ENCODE results near the gene SHE.

Gene SHE

GRCh38 chr1:154479764-154480421 lies 22.3 kb downstream of the SHE start:
- DNase-seq (ENCODE audit: low read depth): peak; percentile 76

GRCh38 chr1:154478639-154479038 lies 23.6 kb downstream of the SHE start:
- DNase-seq (ENCODE audit: low read depth): no peak

GRCh38 chr1:154478013-154478412 lies 24.2 kb downstream of the SHE start:
- DNase-seq (ENCODE audit: low read depth): no peak

- DNase-seq (ENCODE audit: low read depth): no peak
Measured at GRCh38 chr1:154476791-154477190, 25.4 kb downstream of the SHE start.

DNA sequence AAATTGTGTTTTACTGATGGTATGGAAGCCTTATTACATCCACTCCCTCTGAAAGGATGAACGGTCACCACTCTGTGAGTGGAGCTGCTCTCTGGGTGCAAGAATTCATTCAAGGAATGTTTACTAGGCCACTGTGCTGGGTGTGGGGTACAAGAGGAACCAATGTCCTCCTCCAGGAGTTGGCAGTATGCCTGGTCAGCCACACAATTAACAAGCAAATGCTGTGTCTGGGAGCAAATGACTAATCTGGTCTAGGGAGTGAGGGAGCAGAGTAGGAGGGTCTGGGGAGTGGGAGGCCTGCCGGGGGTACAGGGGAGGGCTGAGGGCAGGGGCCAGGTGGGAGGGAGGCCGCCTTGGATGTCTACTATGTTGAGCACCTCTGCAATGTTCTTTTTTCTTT lies 27.4 kb downstream of the SHE start:
- peak; percentile 40 for DNase-seq (ENCODE audit: low read depth)

- DNase-seq (ENCODE audit: low read depth): no peak
Measured at GRCh38 chr1:154471304-154471703, 30.9 kb downstream of the SHE start.

DNA sequence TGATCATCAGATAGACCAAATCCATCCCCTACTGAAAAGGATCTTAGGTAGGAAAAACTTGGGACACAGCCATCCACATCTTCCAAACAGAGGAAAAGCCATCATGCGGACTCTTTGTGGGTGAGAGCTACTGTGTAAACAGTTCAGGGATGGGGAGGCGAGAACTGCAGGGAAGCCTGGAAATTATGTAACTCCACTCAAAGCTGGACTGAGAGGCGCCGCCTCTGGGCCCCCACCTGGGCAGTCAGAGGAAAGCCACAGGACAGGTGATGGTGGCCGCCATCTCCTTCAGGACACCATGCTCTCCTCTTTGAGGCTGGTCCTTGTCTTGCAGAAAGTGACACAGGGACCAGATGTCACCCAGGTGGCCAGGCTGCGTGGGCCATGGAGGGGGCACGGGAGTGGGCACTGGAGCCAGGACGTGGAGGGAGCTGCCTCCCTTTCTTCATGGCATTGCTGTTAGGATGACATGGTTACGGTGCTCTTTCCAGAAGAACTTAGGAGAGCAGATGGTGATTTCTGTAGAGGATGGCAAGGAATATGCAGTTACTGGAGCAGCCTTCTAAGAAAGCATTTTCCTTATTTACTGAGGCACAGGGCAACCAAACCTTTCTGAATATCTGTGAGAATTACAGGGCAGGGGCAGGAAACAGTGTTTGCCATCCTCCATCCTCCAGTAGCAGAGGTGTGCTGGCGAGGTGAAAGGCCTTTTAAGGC lies 32.2 kb downstream of the SHE start:
- no peak for DNase-seq (ENCODE audit: low read depth)

DNA sequence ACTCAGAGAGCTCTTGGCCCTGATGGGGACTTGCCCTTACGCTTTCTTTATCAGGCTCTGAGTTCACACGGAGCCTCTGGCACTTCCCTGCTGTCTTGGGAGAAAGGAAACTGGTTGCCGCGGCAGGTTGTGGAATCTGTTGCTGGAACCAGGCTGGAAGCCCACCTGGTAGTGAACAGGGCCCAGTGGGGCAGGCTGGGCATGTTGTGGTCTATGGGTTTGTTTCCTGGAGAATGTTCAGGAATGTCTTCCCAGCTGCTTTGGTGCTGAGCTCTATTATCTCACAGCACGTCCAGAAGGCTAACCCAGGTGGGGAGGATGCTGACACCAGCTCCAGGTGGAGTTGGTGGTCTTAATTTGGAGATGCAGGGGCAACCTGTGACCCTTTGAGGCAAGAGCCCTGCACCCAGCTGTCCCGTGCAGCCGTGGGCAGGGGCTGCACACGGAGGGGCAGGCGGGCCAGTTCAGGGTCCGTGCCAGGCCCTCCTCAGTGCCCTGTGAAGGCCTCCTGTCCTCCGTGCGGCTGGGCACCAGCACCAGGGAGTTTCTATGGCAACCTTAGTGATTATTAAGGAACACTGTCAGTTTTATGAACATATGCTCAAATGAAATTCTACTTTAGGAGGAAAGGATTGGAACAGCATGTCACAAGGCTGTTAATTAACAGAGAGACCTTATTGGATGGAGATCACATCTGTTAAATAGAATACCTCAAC lies 33.5 kb downstream of the SHE start:
- no peak for DNase-seq (ENCODE audit: low read depth)

- DNase-seq (ENCODE audit: low read depth): no peak
Measured at GRCh38 chr1:154467434-154468102, 34.6 kb downstream of the SHE start.

DNA sequence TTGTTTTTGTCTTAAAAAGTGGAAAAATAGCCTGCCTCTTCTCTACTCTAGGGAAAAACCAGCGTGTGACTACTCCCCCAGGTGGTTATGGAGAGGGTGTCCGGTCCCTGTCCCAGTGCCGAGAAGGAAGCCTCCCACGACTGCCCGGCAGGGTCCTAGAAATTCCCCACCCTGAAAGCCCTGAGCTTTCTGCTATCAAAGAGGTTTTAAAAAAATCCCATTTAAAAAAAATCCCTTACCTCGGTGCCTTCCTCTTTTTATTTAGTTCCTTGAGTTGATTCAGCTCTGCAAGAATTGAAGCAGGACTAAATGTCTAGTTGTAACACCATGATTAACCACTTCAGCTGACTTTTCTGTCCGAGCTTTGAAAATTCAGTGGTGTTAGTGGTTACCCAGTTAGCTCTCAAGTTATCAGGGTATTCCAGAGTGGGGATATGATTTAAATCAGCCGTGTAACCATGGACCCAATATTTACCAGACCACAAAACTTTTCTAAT lies 35.2 kb downstream of the SHE start:
- DNase-seq (ENCODE audit: low read depth): no peak

GRCh38 chr1:154466206-154466605 lies 36.0 kb downstream of the SHE start:
- DNase-seq (ENCODE audit: low read depth): no peak

- no peak for DNase-seq (ENCODE audit: low read depth)
Measured at GRCh38 chr1:154465621-154466195, 36.5 kb downstream of the SHE start.

DNA sequence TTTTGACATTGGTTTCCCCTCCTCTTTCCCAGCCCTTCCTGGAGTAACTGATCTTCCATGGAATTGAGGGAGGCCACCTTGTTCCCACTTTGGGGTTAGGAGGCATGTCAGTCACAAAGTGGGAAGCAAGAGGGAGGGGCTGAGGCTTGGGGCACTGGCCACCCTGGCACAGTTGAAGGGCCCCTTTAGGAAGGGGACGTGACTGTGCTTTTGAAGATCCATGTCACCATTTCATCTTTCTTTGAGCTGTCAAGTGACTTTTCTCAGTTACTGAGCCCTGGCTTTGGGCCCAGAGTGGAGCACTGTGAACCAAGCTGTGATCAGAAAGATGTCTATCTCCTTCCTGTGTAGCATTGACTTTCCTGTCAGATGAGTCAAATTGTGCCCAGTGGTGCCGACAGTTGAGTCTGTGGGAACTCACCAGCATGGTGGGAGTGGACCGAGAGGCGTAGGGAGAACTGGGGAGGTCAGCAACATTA lies 38.7 kb downstream of the SHE start:
- DNase-seq (ENCODE audit: low read depth): no peak

GRCh38 chr1:154460695-154461260 lies 41.4 kb downstream of the SHE start:
- no peak for DNase-seq (ENCODE audit: low read depth)

GRCh38 chr1:154459080-154459479 lies 43.1 kb downstream of the SHE start:
- DNase-seq (ENCODE audit: low read depth): no peak

DNA sequence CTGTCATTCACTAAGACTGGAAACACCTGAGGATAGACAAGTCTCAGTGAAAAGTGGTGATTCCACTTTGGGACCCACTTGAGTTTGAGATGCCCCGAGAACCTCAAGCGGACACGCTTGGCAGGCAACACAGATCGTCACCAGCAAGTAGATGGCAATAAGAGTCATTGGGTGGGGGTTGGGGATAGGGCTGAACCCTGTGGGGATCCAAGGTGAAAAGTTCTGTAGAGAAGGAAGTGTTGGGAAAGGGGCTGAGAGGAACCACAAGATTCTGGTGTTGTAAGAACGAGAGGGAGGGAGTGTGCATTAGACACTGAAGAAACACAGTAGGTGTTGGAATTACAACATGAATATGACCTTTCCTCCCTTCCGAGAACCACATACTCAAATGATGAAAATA lies 45.6 kb downstream of the SHE start:
- no peak for DNase-seq (ENCODE audit: low read depth)

- DNase-seq (ENCODE audit: low read depth): no peak
Measured at GRCh38 chr1:154454386-154455120, 47.7 kb downstream of the SHE start.

DNA sequence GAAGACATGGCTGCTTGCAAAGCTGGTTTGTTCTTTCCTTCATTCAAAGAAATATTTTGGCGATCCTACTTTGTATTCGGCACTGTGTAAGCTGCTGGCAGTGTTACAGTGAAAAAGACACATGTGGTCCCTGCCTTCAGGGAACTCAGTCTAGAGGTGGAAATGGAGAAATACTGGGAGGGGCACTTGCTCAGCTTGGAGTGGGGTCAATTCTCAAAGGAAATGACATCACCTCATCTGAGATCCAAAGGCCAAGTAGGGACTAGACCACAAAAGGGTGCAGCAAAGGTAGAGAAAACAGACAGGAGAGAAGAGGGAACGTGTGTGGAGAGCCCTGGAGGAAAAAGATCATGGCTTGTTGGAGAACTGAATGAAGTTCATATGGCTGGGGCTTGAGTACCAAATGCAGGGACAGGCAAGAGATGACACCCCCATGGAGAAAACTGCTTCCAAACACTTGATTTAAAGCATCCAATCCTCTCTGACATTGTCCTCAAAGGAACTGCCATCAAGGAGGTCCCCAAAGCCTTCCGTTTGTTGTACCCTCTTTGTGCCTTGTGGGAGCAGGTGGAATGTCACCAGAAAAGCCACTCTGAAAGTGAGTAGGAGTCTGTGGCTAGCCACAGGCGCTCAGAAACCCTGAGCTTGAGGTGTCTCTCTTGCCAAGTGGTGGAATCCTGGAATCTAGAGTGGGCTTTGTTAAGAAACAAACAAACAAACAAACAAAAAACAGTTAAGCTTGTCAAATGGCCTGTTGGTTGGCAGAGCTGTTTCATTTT lies 48.4 kb downstream of the SHE start:
- DNase-seq (ENCODE audit: low read depth): no peak

DNA sequence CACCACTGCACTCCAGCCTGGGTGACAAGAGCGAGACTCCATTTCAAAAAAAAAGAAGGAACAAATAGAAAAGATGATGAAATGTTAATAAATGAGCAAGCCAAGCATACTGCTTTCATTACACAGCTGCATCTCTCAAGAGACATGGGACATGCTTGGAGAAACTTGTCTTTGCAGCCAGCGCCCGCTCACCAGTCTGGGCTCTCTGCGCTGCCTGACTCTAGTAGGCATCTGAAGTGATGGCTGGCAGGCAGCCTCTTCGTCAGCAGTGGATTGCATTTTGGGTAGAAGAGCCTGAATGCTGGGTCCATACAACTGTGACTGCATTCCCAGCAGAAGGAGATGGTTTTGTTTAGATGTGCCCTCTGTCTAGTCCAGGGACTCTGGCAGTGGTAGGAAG lies 49.1 kb downstream of the SHE start:
- DNase-seq (ENCODE audit: low read depth): no peak

DNA sequence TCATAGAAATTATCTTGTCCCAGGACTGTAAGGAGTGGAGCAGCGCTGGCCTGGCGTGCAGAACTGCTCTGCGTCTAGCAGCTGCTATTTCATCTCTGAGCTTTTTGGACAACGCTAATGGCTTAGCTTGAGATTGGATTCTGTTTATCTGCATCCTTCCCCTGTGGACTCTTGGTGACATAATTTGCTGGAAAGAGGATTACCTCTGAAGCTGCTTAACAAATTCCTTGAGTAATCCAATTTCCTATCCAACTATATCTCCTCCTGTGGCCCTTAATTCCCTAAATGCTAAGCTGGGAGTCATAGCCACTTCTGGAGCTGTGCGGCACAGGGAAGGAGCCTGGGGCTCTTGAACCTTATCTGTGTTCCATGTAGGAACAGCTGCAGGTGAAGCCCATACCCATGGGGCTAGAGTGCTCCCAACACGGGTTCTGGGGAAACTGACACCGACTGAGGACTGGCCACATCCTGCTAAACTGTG lies 53.8 kb downstream of the SHE start:
- no peak for DNase-seq (ENCODE audit: low read depth)

Measured in stromal cell of bone marrow (primary cell).